ENCODE results near the gene TRMT10A. TPM values are rescaled to one million over a fixed set of nuclear protein-coding genes. Genes with fewer than 3 reads are reported as not detected.

The TRMT10A gene
- total RNA-seq, 1 donor from 2014 or later = 4.9 TPM

DNA sequence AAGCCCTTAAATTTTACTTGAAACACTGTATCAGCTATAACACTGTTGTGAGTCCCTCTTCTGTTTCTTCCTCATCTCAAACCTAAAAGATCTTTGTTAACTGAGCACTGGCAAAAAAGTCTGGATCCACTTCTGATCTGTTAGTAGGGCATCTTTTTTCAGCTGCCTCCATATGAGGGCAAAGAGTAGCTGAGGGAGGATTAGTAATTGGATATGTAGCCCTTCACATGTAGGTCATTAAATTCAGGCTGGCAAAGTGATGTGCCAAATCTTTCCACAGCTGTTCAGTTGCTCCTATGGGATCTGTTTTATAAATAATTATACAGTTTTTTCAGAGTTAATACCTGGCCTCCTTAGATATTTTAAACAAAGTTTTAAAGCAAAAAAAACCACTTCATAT, 1.1 kb upstream of the TRMT10A start:
- no peak overlapping the region for H3K27ac Mint-ChIP-seq
- H3K27me3 Mint-ChIP-seq = peaks cover 16% of the 10 kb centered on the region
- TF ChIP-seq, protein P1, sequence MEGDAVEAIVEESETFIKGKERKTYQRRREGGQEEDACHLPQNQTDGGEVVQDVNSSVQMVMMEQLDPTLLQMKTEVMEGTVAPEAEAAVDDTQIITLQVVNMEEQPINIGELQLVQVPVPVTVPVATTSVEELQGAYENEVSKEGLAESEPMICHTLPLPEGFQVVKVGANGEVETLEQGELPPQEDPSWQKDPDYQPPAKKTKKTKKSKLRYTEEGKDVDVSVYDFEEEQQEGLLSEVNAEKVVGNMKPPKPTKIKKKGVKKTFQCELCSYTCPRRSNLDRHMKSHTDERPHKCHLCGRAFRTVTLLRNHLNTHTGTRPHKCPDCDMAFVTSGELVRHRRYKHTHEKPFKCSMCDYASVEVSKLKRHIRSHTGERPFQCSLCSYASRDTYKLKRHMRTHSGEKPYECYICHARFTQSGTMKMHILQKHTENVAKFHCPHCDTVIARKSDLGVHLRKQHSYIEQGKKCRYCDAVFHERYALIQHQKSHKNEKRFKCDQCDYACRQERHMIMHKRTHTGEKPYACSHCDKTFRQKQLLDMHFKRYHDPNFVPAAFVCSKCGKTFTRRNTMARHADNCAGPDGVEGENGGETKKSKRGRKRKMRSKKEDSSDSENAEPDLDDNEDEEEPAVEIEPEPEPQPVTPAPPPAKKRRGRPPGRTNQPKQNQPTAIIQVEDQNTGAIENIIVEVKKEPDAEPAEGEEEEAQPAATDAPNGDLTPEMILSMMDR (IDR thresholded peaks at IDR 0.05) = no peak
- CTCF ChIA-PET = no interaction called here
- H3K4me3 Mint-ChIP-seq = no peak overlapping the region
- POLR2A ChIA-PET = interaction anchor here (2.1 to 2.8 kb wide), 2 partner anchors 384 to 476 kb away, joined by 15 to 23 read pairs; partner anchors contain the start of gene ADH5
- DNase-seq (no peak), ATAC-seq (ENCODE audit: low read depth) (no peak)
- peaks cover 18% of the 10 kb centered on the region for H3K4me1 Mint-ChIP-seq
- no peaks in the 10 kb centered on the region for H3K9me3 Mint-ChIP-seq
- peaks cover 9% of the 10 kb centered on the region for H3K36me3 Mint-ChIP-seq (ENCODE audit: low read depth)
- intact Hi-C loops (cut with micrococcal nuclease) = loop anchor here (1.0 to 5.0 kb wide), 5 partner anchors 527 to 1782 kb away; partner anchors contain the start of genes PPP3CA and RAP1GDS1

DNA sequence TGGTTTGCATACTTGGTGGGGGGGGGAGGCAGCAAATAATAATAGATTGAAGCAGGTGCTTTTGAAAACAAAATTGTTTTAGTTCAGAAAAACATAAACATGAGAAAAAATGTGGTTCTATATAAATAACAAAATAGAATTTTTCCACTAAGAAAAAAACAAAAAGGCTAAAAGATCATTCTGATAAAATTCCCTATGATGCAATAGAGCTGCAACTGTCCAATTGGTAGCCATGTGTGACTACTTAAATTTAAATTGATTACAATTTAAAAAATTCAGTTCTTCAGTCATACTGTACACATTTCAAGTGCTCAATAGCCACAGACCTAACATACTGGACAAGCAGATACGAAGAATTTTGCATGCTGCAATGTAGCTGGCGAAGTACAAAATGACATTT, 11.0 kb downstream of the TRMT10A start:
- ATAC-seq (ENCODE audit: low read depth) (no peak), DNase-seq (no peak)
- ChIA-PET CTCF (no interaction called here), POLR2A (interaction anchor here (0.7 kb wide), 1 partner anchor 33 kb away, joined by 3 read pairs; no protein-coding TSS in a partner anchor)
- Mint-ChIP-seq H3K9me3 (no peaks in the 10 kb centered on the region), H3K27me3 (no peaks in the 10 kb centered on the region), H3K4me1 (no peaks in the 10 kb centered on the region), H3K4me3 (no peak overlapping the region), H3K27ac (no peak overlapping the region), H3K36me3 (ENCODE audit: low read depth) (peaks cover 21% of the 10 kb centered on the region)
- TF ChIP-seq, protein P1 (IDR thresholded peaks at IDR 0.05) = no peak
- intact Hi-C loops (cut with micrococcal nuclease) = no loop called here

DNA sequence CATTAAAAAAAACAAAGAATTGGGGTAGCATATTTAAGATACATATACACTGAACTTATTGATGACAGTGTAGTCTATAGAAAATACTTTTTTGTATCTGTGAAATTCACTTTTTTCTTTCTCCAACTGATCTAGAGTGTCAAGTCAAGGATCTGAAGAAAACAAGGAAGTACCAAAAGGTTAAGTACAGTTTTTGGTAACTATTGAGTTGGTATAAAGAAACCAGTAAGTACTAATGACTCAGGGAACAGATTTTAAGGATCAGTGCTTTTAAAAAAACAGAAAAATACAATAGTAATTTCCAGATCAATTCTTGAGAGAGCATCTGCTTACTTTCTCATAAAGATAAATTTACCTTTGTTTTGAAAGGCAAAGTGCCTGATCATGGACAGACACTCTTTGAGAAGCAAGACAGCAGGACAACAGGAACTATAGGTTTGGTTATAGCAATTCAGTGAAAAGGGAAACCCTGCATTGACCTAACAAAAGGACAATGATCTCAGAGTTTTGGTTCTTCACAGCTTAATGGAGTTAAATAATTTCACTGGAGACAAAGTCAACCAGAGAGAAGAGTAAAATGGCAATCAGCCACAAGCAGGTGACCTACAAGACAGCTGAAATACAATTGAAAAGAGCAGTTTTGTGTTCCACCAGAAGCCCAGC, 23.4 kb downstream of the TRMT10A start:
- ChIA-PET CTCF (no interaction called here), POLR2A (no interaction called here)
- ATAC-seq (ENCODE audit: low read depth) = no peak
- intact Hi-C loops (cut with micrococcal nuclease) = no loop called here
- TF ChIP-seq, protein P1 (IDR thresholded peaks at IDR 0.05) = no peak
- Mint-ChIP-seq H3K36me3 (ENCODE audit: low read depth) (no peaks in the 10 kb centered on the region), H3K27me3 (peaks cover 16% of the 10 kb centered on the region), H3K9me3 (no peaks in the 10 kb centered on the region), H3K4me1 (no peaks in the 10 kb centered on the region), H3K4me3 (no peak overlapping the region), H3K27ac (no peak overlapping the region)
- no peak for DNase-seq

DNA sequence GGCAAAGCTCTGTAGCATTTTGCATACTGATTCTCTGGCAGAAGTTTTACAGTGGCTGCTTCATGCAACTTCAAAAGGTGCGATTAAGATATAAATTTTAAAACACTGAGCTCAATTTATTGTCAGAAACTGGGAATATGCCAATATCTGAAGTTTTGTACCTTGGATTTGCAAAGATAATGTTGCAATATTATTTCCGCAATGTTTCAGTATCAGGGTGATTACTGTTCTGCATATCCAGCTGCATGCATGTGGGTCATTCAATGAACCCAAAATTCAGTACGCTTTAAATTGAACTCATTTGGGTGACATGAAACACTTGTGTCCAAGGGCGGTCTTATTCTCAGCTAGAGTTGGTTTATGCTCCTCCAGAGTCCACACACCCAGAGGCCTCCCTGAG, 26.2 kb downstream of the TRMT10A start:
- ChIA-PET POLR2A (interaction anchor here (0.6 kb wide), 1 partner anchor 451 kb away, joined by 6 read pairs; no protein-coding TSS in a partner anchor), CTCF (interaction anchor here (0.5 to 1.0 kb wide), 2 partner anchors 99 to 271 kb away, joined by 3 read pairs; no protein-coding TSS in a partner anchor)
- H3K4me3 Mint-ChIP-seq = no peak overlapping the region

DNA sequence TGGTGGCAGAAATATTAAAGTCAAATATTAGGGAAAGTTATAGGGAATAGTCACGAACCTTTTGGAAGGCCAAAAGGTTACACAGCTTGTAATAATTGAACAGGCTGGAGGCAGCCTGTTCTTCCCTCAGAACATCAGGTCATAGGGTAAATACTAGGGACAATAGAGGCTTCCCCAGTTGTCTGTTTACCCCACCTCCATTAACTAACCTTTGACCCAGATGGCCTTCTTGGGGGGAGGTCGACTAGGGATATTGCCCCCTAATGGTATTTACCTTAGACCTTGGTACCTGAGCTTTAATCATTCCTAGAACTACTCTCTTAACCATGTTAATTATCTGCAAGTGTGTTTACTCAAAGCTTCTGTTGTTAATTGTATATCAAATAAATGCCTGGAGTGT, 27.0 kb downstream of the TRMT10A start:
- ATAC-seq (ENCODE audit: low read depth) (no peak), DNase-seq (no peak)
- H3K4me3 Mint-ChIP-seq = no peak overlapping the region
- TF ChIP-seq, protein P1 (IDR thresholded peaks at IDR 0.05) = no peak
- POLR2A ChIA-PET = no interaction called here
- no peaks in the 10 kb centered on the region for H3K4me1 Mint-ChIP-seq
- intact Hi-C loops (cut with micrococcal nuclease) = no loop called here
- H3K36me3 Mint-ChIP-seq (ENCODE audit: low read depth) = no peaks in the 10 kb centered on the region
- peaks cover 23% of the 10 kb centered on the region for H3K27me3 Mint-ChIP-seq
- CTCF ChIA-PET = interaction anchor here (1.0 kb wide), 1 partner anchor 272 kb away, joined by 3 read pairs; no protein-coding TSS in a partner anchor
- no peak overlapping the region for H3K27ac Mint-ChIP-seq
- H3K9me3 Mint-ChIP-seq = no peaks in the 10 kb centered on the region

More for the DNA sequence above, 26.2 kb downstream of the TRMT10A start:
- H3K4me1 Mint-ChIP-seq = no peaks in the 10 kb centered on the region
- ATAC-seq (ENCODE audit: low read depth) (no peak), DNase-seq (no peak)
- no peak overlapping the region for H3K27ac Mint-ChIP-seq
- no peaks in the 10 kb centered on the region for H3K9me3 Mint-ChIP-seq
- TF ChIP-seq, protein P1 (IDR thresholded peaks at IDR 0.05) = no peak
- H3K36me3 Mint-ChIP-seq (ENCODE audit: low read depth) = no peaks in the 10 kb centered on the region
- intact Hi-C loops (cut with micrococcal nuclease) = no loop called here
- peaks cover 23% of the 10 kb centered on the region for H3K27me3 Mint-ChIP-seq
